Upper lobe of left lung (tissue), 4 donors: ENCODE measurements around the gene LRP1.

Experiments
- CTCF ChIP-seq, 6 experiments: fragments of 450-650 bp in 4 of 6; fragments of 200-600 bp in 2 of 6; sonication (generic) in 2 of 6; IDR thresholded peaks; one replicate each; pipeline ENCODE4 v1.5.1; 2016 to 2019; ENCODE audit warnings: antibody characterized with exemption in 6 of 6
- EP300 ChIP-seq, 4 donors: sonication (generic); formaldehyde crosslinking; IDR thresholded peaks; one replicate each; pipeline ENCODE4 v1.5.1; 2017; ENCODE audit warnings: antibody characterized with exemption in 4 of 4, control low read depth in 2 of 4
- POLR2A ChIP-seq, 4 donors: fragments of 450-650 bp; IDR thresholded peaks; one replicate each; pipeline ENCODE4 v1.5.1; 2016 to 2017; ENCODE audit warnings: antibody characterized with exemption in 4 of 4, mild to moderate bottlenecking in 2 of 4

DNA sequence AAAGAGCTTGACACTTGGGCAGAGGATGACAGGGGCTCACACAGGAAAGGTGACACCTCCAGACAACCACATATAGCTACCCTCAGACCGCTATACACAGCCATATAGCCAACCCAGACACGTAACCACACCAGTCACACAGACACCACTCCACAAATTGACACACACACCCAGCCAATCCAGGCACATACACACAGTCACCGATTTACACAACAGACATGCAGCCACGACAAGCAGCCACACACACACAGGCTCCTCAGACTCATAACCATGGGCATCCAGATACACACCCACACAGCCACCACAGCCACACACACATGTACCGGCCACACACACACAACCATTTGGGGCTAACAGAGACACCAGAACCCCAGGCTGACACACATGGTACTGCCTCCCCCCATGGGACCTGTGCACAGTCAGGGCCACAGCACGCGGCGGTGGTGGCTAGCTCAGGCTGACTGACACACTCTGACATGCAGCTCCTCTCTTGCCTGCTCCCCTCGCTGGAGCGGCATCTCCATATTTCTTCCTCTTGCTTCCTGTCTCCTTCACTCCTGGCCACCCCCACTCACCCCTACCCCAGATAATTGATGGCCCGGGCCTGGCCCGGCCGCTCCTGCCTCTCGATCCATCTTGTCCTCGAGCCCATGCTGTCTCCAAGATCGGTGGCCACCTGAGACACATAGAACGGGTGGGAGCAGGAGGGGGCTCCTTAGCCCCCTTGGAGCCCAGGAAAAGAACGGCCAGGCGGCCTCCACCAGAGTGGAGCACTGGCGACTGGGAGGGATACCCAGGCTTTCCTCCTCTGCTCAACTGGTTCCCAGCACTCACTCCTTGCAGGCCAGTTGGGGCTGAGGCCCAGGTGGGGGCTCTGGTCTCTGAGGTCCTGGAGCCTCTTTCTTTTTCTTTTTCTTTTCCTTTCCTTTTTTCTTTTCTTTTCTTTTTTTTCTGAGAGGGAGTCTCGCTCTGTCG, 95.2 kb downstream of the LRP1 start:
- TF ChIP-seq POLR2A (IDR thresholded peaks at IDR 0.05) (no peak), CTCF (IDR thresholded peaks at IDR 0.05) (no peak), EP300 (IDR thresholded peaks at IDR 0.05) (no peak)
